Fibroblast of villous mesenchyme (primary cell): ENCODE measurements around the gene TOMT. TPM values are rescaled to one million over a fixed set of nuclear protein-coding genes. Genes with fewer than 3 reads are reported as not detected.

Experiments
- DNase-seq: peaks from one replicate; pipeline ENCODE4 v3.0.0-alpha.2; 2010; ENCODE audit warnings: low read depth
- H3K4me3 ChIP-seq: 2 replicates; pipeline ENCODE4 v1.5.1; 2011; ENCODE audit warnings: low read depth, mild to moderate bottlenecking, low read length
- CTCF ChIP-seq: IDR thresholded peaks from 2 replicates; pipeline ENCODE4 v1.5.1; 2012; ENCODE audit warnings: low read depth, mild to moderate bottlenecking, low read length; ENCODE audit not compliant: insufficient read depth
- total RNA-seq: library from RNA; depleted of rRNA; stranded (reverse); fragments of >200 nt; gene quantifications from 2 replicates; pipeline ENCODE4 v1.2.3, GENCODE V29; 2012

Gene TOMT
- not detected in 2 replicates for total RNA-seq

- TF ChIP-seq CTCF = no peak
- H3K4me3 ChIP-seq = no peak within 1 kb of the TSS
- DNase-seq = no peak
Measured at GRCh38 chr11:72105888-72106287, at the start of gene TOMT. TOMT (plus strand) TSS chr11:72105924; CDS start chr11:72105952, 28 bp downstream.

- DNase-seq = peak; percentile 74
- TF ChIP-seq CTCF = no peak
Measured at GRCh38 chr11:72058416-72059034, 47.2 kb upstream of the TOMT start.

GRCh38 chr11:72061739-72062396 is 43.9 kb upstream of the TOMT start:
- no peak for TF ChIP-seq CTCF
- no peak overlapping the region for H3K4me3 ChIP-seq
- no peak for DNase-seq

More at GRCh38 chr11:72058416-72059034, 47.2 kb upstream of the TOMT start:
- no peak overlapping the region for H3K4me3 ChIP-seq

- H3K4me3 ChIP-seq = no peak overlapping the region
- no peak for DNase-seq
- TF ChIP-seq CTCF = no peak
Measured at GRCh38 chr11:72066855-72067254, 38.9 kb upstream of the TOMT start.

- H3K4me3 ChIP-seq = no peak overlapping the region
- no peak for DNase-seq
- TF ChIP-seq CTCF = no peak
Measured at GRCh38 chr11:72067266-72067665, 38.5 kb upstream of the TOMT start.

GRCh38 chr11:72067676-72068075 is 38.0 kb upstream of the TOMT start:
- DNase-seq = no peak
- no peak for TF ChIP-seq CTCF
- no peak overlapping the region for H3K4me3 ChIP-seq
